Ovary (tissue), 3 donors: ENCODE results near the gene PLXNA2.

Experiments used
- EP300 ChIP-seq: sonication (generic); formaldehyde crosslinking; IDR thresholded peaks from one replicate; pipeline ENCODE4 v1.6.1; 2017; ENCODE audit warnings: antibody characterized with exemption
- POLR2A ChIP-seq: fragments of 450-650 bp; IDR thresholded peaks from one replicate; pipeline ENCODE4 v1.6.1; 2017; ENCODE audit warnings: antibody characterized with exemption, mild to moderate bottlenecking, moderate library complexity
- TF ChIP-seq, protein P1 (sequence below), 3 donors: fragments of 450-650 bp in 2 of 3; fragments of 200-600 bp in 1 of 3; IDR thresholded peaks; one replicate each; pipeline versions ENCODE4 v1.5.1 to v1.8.0; 2016 to 2022; ENCODE audit warnings: antibody characterized with exemption in 3 of 3, mild to moderate bottlenecking in 1 of 3
- donor health status: DM: no; HTN: no; CAD: no.

DNA sequence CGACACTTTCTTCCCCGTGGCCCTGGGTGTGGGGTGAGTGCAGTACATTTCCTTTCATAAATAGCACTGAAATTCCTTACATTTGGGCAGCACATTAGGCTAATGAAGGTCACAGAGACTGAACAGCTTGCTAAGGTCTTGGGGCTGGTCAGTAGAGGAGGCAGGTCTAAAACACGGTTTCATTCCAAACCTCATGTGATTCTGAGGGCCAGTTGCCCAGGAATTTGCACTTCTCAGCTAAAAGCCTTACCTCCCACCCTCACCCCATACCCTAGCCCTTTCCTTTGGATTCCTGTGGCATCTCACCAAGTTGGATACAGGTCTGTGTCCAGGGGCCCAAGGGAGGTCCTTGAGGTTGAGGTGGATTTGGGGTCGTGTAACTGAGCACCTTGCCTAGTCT, 185.4 kb downstream of the PLXNA2 start:
- TF ChIP-seq, protein P1, sequence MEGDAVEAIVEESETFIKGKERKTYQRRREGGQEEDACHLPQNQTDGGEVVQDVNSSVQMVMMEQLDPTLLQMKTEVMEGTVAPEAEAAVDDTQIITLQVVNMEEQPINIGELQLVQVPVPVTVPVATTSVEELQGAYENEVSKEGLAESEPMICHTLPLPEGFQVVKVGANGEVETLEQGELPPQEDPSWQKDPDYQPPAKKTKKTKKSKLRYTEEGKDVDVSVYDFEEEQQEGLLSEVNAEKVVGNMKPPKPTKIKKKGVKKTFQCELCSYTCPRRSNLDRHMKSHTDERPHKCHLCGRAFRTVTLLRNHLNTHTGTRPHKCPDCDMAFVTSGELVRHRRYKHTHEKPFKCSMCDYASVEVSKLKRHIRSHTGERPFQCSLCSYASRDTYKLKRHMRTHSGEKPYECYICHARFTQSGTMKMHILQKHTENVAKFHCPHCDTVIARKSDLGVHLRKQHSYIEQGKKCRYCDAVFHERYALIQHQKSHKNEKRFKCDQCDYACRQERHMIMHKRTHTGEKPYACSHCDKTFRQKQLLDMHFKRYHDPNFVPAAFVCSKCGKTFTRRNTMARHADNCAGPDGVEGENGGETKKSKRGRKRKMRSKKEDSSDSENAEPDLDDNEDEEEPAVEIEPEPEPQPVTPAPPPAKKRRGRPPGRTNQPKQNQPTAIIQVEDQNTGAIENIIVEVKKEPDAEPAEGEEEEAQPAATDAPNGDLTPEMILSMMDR (IDR thresholded peaks at IDR 0.05): no peak
- TF ChIP-seq POLR2A (no peak), EP300 (no peak)
